HepG2 (cell line): ENCODE measurements around the gene KIF22. TPM values are rescaled to one million over a fixed set of nuclear protein-coding genes. Genes with fewer than 3 reads are reported as not detected.

Experiments used
- ARNTL ChIP-seq: sonication (generic); formaldehyde crosslinking; IDR thresholded peaks from 2 replicates; pipeline ENCODE4 v1.4.0; 2020; ENCODE audit warnings: mild to moderate bottlenecking, missing genetic modification reagents
- BORCS8-MEF2B ChIP-seq: sonication (generic); formaldehyde crosslinking; IDR thresholded peaks from 2 replicates; pipeline ENCODE4 v1.8.0; 2022; ENCODE audit warnings: mild to moderate bottlenecking, missing genetic modification reagents
- BRCA1 ChIP-seq: sonication (generic); formaldehyde crosslinking; IDR thresholded peaks from 2 replicates; pipeline ENCODE4 v1.4.0; 2020; ENCODE audit warnings: missing genetic modification reagents
- BRF2 ChIP-seq: sonication (generic); formaldehyde crosslinking; IDR thresholded peaks from 2 replicates; pipeline ENCODE4 v1.8.1; 2022; ENCODE audit warnings: mild to moderate bottlenecking, missing genetic modification reagents
- E2F1 ChIP-seq: sonication (generic); formaldehyde crosslinking; IDR thresholded peaks from 2 replicates; pipeline ENCODE4 v1.5.0; 2020; ENCODE audit warnings: missing genetic modification reagents
- GTF3A ChIP-seq: sonication (generic); formaldehyde crosslinking; conservative IDR thresholded peaks from 2 replicates; pipeline ENCODE4 v1.4.0; 2020; ENCODE audit warnings: mild to moderate bottlenecking, missing genetic modification reagents
- NCOA1 ChIP-seq: sonication (generic); formaldehyde crosslinking; IDR thresholded peaks from 2 replicates; pipeline ENCODE4 v1.9.0; 2021; ENCODE audit warnings: missing genetic modification reagents
- NKX3-1 ChIP-seq: sonication (generic); formaldehyde crosslinking; IDR thresholded peaks from 2 replicates; pipeline ENCODE4 v1.5.0; 2020; ENCODE audit warnings: missing genetic modification reagents
- PHF20 ChIP-seq: sonication (generic); formaldehyde crosslinking; IDR thresholded peaks from 2 replicates; pipeline ENCODE4 v1.5.0; 2020; ENCODE audit warnings: mild to moderate bottlenecking, missing genetic modification reagents
- POLR2A ChIP-seq, 2 experiments: IDR thresholded peaks; 2 replicates each; pipeline ENCODE4 v1.6.1; 2011; ENCODE audit warnings: low read depth in 2 of 2, low read length in 2 of 2, mild to moderate bottlenecking in 1 of 2, moderate library complexity in 1 of 2; ENCODE audit not compliant: insufficient read depth in 1 of 2
- RFX1 ChIP-seq: fragments of 450-650 bp; IDR thresholded peaks from 2 replicates; pipeline ENCODE4 v1.6.1; 2017
- SIX4 ChIP-seq: sonication (generic); formaldehyde crosslinking; IDR thresholded peaks from 2 replicates; pipeline ENCODE4 v1.4.0; 2020; ENCODE audit warnings: missing genetic modification reagents
- SMYD3 ChIP-seq: sonication (generic); formaldehyde crosslinking; IDR thresholded peaks from 2 replicates; pipeline ENCODE4 v1.8.1; 2023; ENCODE audit warnings: mild to moderate bottlenecking, missing genetic modification reagents
- SNAPC4 ChIP-seq: sonication (generic); formaldehyde crosslinking; IDR thresholded peaks from 2 replicates; pipeline ENCODE4 v1.4.0; 2020; ENCODE audit warnings: mild to moderate bottlenecking, missing genetic modification reagents
- SOX6 ChIP-seq, 2 experiments: fragments of 450-650 bp in 1 of 2; sonication (generic) in 1 of 2; formaldehyde crosslinking in 1 of 2; IDR thresholded peaks; 2 replicates each; pipeline versions ENCODE4 v1.4.0 to v1.6.1; 2017 to 2020; ENCODE audit warnings: antibody characterized with exemption in 1 of 2, mild to moderate bottlenecking in 1 of 2, missing genetic modification reagents in 1 of 2
- ZBTB10 ChIP-seq: sonication (generic); formaldehyde crosslinking; IDR thresholded peaks from 2 replicates; pipeline ENCODE4 v1.4.0; 2020; ENCODE audit warnings: missing genetic modification reagents, borderline replicate concordance
- ZFAT ChIP-seq: sonication (generic); formaldehyde crosslinking; conservative IDR thresholded peaks from 2 replicates; pipeline ENCODE4 v1.8.1; 2023; ENCODE audit warnings: missing genetic modification reagents, inconsistent platforms
- ZNF121 ChIP-seq: sonication (generic); formaldehyde crosslinking; IDR thresholded peaks from 2 replicates; pipeline ENCODE4 v1.5.0; 2020; ENCODE audit warnings: mild to moderate bottlenecking, missing genetic modification reagents
- ZNF232 ChIP-seq: sonication (generic); formaldehyde crosslinking; IDR thresholded peaks from 2 replicates; pipeline ENCODE4 v1.4.0; 2020; ENCODE audit warnings: missing genetic modification reagents, borderline replicate concordance
- ZNF563 ChIP-seq: sonication (generic); formaldehyde crosslinking; IDR thresholded peaks from 2 replicates; pipeline ENCODE4 v1.8.0; 2022; ENCODE audit warnings: mild to moderate bottlenecking, moderate library complexity, missing genetic modification reagents
- ZNF619 ChIP-seq: sonication (generic); formaldehyde crosslinking; IDR thresholded peaks from 2 replicates; pipeline ENCODE4 v1.4.0; 2020; ENCODE audit warnings: mild to moderate bottlenecking, missing genetic modification reagents
- polyA plus RNA-seq, 8 experiments: library from polyadenylated mRNA; depleted of rRNA in 3 of 8; stranded (reverse) in 7 of 8; unstranded in 1 of 8; fragments of >200 nt; fragmentation: Illumina TruSeq in 4 of 8; extraction: Trizol in 4 of 8; gene quantifications; 2 replicates each; pipeline versions ENCODE4 v1.2.1 to v1.2.3, GENCODE V29; 2011 to 2016; ENCODE audit warnings: low read depth in 4 of 8, missing spikeins in 1 of 8, mixed read lengths in 1 of 8; ENCODE audit not compliant: insufficient read depth in 1 of 8
- total RNA-seq, 5 experiments: library from RNA; depleted of rRNA; stranded (reverse); fragments of >200 nt; fragmentation: Illumina TruSeq; extraction: Trizol; gene quantifications; 2 replicates each; pipeline ENCODE4 v1.2.3, GENCODE V29; 2016; ENCODE audit warnings: low read depth in 1 of 5

Gene KIF22
- total and polyA plus RNA-seq, 2 of the 13 experiments (the other 11 are each of a cell fraction or from before 2014, with no cell fraction given) = 95.8 to 118 TPM

GRCh38 chr16:29790183-29790948 lies at the start of gene KIF22 (continued):
- TF ChIP-seq E2F1 = peak; percentile 98
- peak; percentile 56; the same call in 1 of the 2 replicates for TF ChIP-seq ZBTB10
- TF ChIP-seq ZNF619 = peak; percentile 51; the same call in 1 of the 2 replicates
- TF ChIP-seq ARNTL (CRISPR knock-in tag) = peak; percentile 82
- peak; percentile 89 for TF ChIP-seq POLR2A (IDR thresholded peaks at IDR 0.05; ENCODE audit: insufficient read depth in 1 of 2, low read depth in 2 of 2, low read length in 2 of 2)
- peak; percentile 89 for TF ChIP-seq SNAPC4 (CRISPR knock-in tag)
- TF ChIP-seq PHF20 = peak; percentile 84
- TF ChIP-seq ZFAT = no peak
- peak; percentile 89 for TF ChIP-seq BRF2 (CRISPR knock-in tag)
- TF ChIP-seq SMYD3 (CRISPR knock-in tag) = peak; percentile 97; the same call in 1 of the 2 replicates
- TF ChIP-seq GTF3A (CRISPR knock-in tag) = no peak
- no peak for TF ChIP-seq SIX4 (CRISPR knock-in tag)
- no peak for TF ChIP-seq ZNF232 (CRISPR knock-in tag)
- peak; percentile 83; the same call in 1 of the 2 replicates for TF ChIP-seq NCOA1
- TF ChIP-seq BORCS8-MEF2B (CRISPR knock-in tag) = peak; percentile 95
- no peak; the same call in 1 of the 2 replicates for TF ChIP-seq BRCA1
- TF ChIP-seq NKX3-1 = no peak; the same call in 1 of the 2 replicates
- TF ChIP-seq ZNF121 (CRISPR knock-in tag) = peak; percentile 67; the same call in 1 of the 2 replicates
- no peak; the same call in 1 of the 2 replicates for TF ChIP-seq ZNF563 (CRISPR knock-in tag)
- TF ChIP-seq RFX1 = no peak
- TF ChIP-seq SOX6 (IDR thresholded peaks at IDR 0.05) = no peak
- TF ChIP-seq SOX6 (CRISPR knock-in tag; IDR thresholded peaks at IDR 0.05) = peak; percentile 79
